PC-9 (cell line): Measurements from ENCODE around the gene ITFG1. TPM values are rescaled to one million over a fixed set of nuclear protein-coding genes. Genes with fewer than 3 reads are reported as not detected.

Source experiments
- BruUV-seq: library from RNA; stranded (reverse); fragments of 400-500 nt; replicated peaks from 2 replicates; lab custom pipeline; 2021; lab: Mats Ljungman, UMichigan
- CTCF ChIA-PET: fragments of 300-600 bp; sonication (Branson Sonifier 250); formaldehyde crosslinking; loops from one replicate; lab custom pipeline; 2022; ENCODE audit warnings: antibody characterized with exemption; lab: Charles Lee
- POLR2A ChIA-PET: fragments of 300-600 bp; sonication (Branson Sonifier 250); formaldehyde crosslinking; loops from one replicate; lab custom pipeline; 2022; ENCODE audit warnings: antibody characterized with exemption; ENCODE audit not compliant: unreplicated experiment; lab: Charles Lee
- DNase-seq, 2 experiments: peaks; one replicate each; pipeline versions ENCODE4 v3.0.0 to v3.0.0-alpha.2; 2015 to 2022; ENCODE audit warnings: mixed read lengths in 1 of 2
- H2AFZ ChIP-seq: fragments of 200-600 bp; sonication (generic); 2 replicates; pipeline ENCODE4 v1.8.1; 2017; ENCODE audit warnings: antibody characterized with exemption
- H3F3A ChIP-seq: fragments of 200-600 bp; sonication (generic); 2 replicates; pipeline ENCODE4 v1.8.1; 2017; ENCODE audit warnings: antibody characterized with exemption, mild to moderate bottlenecking, low read depth; ENCODE audit not compliant: insufficient read depth
- H3K27ac ChIP-seq: fragments of 200-600 bp; sonication (generic); 2 replicates; pipeline ENCODE4 v1.6.1; 2016; ENCODE audit warnings: mixed run types
- H3K27me3 ChIP-seq: fragments of 200-600 bp; sonication (generic); 2 replicates; pipeline ENCODE4 v1.6.1; 2016; ENCODE audit warnings: low read depth, mixed run types; ENCODE audit not compliant: insufficient read depth
- H3K36me3 ChIP-seq: fragments of 200-600 bp; sonication (generic); 2 replicates; pipeline ENCODE4 v1.6.1; 2016; ENCODE audit warnings: low read depth, mixed run types
- H3K4me1 ChIP-seq: fragments of 200-600 bp; sonication (generic); replicated peaks from 2 replicates; pipeline ENCODE4 v1.6.1; 2016; ENCODE audit warnings: mixed run types; ENCODE audit not compliant: insufficient read depth
- H3K4me2 ChIP-seq: fragments of 200-600 bp; sonication (generic); 2 replicates; pipeline ENCODE4 v1.6.1; 2017; ENCODE audit warnings: mixed run types
- H3K4me3 ChIP-seq: fragments of 200-600 bp; sonication (generic); 2 replicates; pipeline ENCODE4 v1.6.1; 2016; ENCODE audit warnings: mixed run types
- H3K79me2 ChIP-seq: fragments of 200-600 bp; sonication (generic); 2 replicates; pipeline ENCODE4 v1.6.1; 2017; ENCODE audit warnings: low read depth, mixed run types
- H3K9me2 ChIP-seq: fragments of 200-600 bp; sonication (generic); 2 replicates; pipeline ENCODE4 v1.8.1; 2017; ENCODE audit warnings: mild to moderate bottlenecking; ENCODE audit not compliant: insufficient read depth
- H3K9me3 ChIP-seq: fragments of 200-600 bp; sonication (generic); 2 replicates; pipeline ENCODE4 v1.8.1; 2016; ENCODE audit warnings: low read depth; ENCODE audit not compliant: insufficient read depth
- H4K20me1 ChIP-seq: fragments of 200-600 bp; sonication (generic); 2 replicates; pipeline ENCODE4 v1.8.1; 2017; ENCODE audit not compliant: insufficient read depth
- CTCF ChIP-seq: fragments of 200-600 bp; sonication (generic); conservative IDR thresholded peaks from 2 replicates; pipeline ENCODE4 v1.6.1; 2017; ENCODE audit warnings: mixed run types, antibody characterized with exemption, mild to moderate bottlenecking, moderate library complexity
- EZH2 ChIP-seq: fragments of 200-600 bp; sonication (generic); IDR thresholded peaks from 2 replicates; pipeline ENCODE4 v1.8.0; 2017; ENCODE audit warnings: antibody characterized with exemption, low read depth
- intact Hi-C: fragments of 100-400 bp; cut with micrococcal nuclease; formaldehyde crosslinking; loops from one replicate; pipeline ENCODE4 v1.10.0; 2022; ENCODE audit not compliant: unreplicated experiment
- total RNA-seq: library from RNA; stranded (reverse); gene quantifications from 2 replicates; pipeline ENCODE4 v1.2.3, GENCODE V29; 2021

ITFG1 gene
- total RNA-seq, 1 experiment from 2014 or later = 33.0 TPM

DNA sequence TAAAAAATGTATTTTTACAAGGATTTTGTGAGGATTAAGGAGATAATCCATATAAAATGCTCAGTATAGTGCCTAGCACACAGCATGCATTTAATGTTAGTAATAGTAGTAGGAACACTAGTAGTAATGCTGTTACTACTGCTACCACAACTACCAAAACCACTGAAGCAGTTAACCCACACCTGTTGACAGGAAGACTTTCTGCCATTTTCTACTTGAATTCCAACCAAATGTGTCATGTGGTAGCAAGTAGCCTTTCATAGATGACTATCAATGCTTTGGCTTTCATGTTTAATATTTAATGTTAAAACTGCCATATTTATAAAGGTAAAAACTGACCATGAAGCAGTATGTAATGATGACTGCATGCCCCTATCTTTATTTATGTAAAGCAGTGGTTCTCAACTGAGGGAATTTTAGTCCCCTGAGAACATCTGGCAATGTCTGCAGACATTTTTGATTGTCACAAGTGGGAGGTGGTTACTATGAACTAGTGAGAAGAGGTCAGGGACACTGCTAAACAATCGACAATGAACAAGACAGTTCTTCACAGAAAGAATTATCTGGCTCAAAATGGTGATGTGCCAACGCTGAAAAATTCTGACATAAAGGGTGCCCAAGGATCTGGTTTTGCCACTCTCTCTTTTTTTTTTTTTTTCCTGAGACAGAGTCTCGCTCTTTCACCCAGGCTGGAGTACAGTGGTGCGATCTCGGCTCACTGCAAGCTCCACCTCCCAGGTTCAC lies 89.4 kb downstream of the ITFG1 start:
- DNase-seq = no peak
- Histone ChIP-seq H3K79me2 (no peaks in the 10 kb centered on the region), H3K36me3 (no peaks in the 10 kb centered on the region; the same call in 1 of the 2 replicates), H3K4me1 (no peaks in the 10 kb centered on the region), H4K20me1 (no peaks in the 10 kb centered on the region), H3K27ac (no peak overlapping the region), H3K4me3 (no peak overlapping the region), H3K9me3 (no peaks in the 10 kb centered on the region), H2AFZ (no peak overlapping the region), H3K4me2 (no peak overlapping the region), H3K9me2 (no peaks in the 10 kb centered on the region), H3K27me3 (no peaks in the 10 kb centered on the region), H3F3A (no peaks in the 10 kb centered on the region)
- ChIA-PET POLR2A (no interaction called here), CTCF (no interaction called here)
- BruUV-seq = no TSS peak
- no peak for TF ChIP-seq EZH2
- no peak for TF ChIP-seq CTCF
- intact Hi-C loops = no loop called here

GRCh38 chr16:47370536-47370935 lies 90.3 kb downstream of the ITFG1 start:
- no peak overlapping the region for H3K4me2 ChIP-seq
- no TSS peak for BruUV-seq

DNA sequence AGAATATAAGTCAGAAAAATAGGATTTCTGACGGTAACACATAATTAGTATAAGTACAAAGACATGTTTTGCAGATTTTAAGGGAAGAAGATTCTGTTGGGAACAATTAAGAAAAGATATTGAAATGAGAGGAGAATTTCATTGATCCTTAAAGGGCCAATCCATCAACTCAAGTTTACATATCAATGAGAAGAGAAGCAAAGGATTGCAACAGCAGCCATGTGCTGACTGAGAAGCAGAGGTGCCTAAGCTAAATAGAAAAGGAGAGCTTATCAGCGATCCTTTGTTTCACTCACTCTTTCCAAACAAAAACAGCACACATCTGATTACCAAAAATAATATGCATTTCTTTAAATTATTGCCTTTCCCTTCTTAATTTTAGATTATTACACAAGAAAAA lies 94.6 kb downstream of the ITFG1 start:
- intact Hi-C loops = no loop called here
- no peak overlapping the region for H3K4me3 ChIP-seq
- H3K36me3 ChIP-seq = no peaks in the 10 kb centered on the region
- no TSS peak for BruUV-seq
- no peaks in the 10 kb centered on the region for H3K9me2 ChIP-seq
- H3K4me2 ChIP-seq = no peak overlapping the region
- H3K9me3 ChIP-seq = no peaks in the 10 kb centered on the region
- no peak for DNase-seq
- TF ChIP-seq CTCF = no peak
- no peak for TF ChIP-seq EZH2
- CTCF ChIA-PET = interaction anchor here (0.6 kb wide), 1 partner anchor 13 kb away, joined by 3 read pairs; no protein-coding TSS in a partner anchor
- H3K27me3 ChIP-seq = no peaks in the 10 kb centered on the region
- no peaks in the 10 kb centered on the region for H3K4me1 ChIP-seq
- no peaks in the 10 kb centered on the region for H3F3A ChIP-seq
- no peaks in the 10 kb centered on the region for H4K20me1 ChIP-seq
- no peak overlapping the region for H3K27ac ChIP-seq
- POLR2A ChIA-PET = no interaction called here
- H2AFZ ChIP-seq = no peak overlapping the region
- no peaks in the 10 kb centered on the region for H3K79me2 ChIP-seq

More at GRCh38 chr16:47370536-47370935, 90.3 kb downstream of the ITFG1 start:
- no peak overlapping the region for H3K27ac ChIP-seq
- DNase-seq = no peak
- TF ChIP-seq CTCF (no peak), EZH2 (no peak)
- H3K36me3 ChIP-seq = no peaks in the 10 kb centered on the region; the same call in 1 of the 2 replicates
- H3K9me2 ChIP-seq = no peaks in the 10 kb centered on the region
- intact Hi-C loops = no loop called here
- H2AFZ ChIP-seq = no peak overlapping the region
- no peaks in the 10 kb centered on the region for H4K20me1 ChIP-seq
- H3K4me1 ChIP-seq = no peaks in the 10 kb centered on the region
- ChIA-PET CTCF (no interaction called here), POLR2A (no interaction called here)
- no peaks in the 10 kb centered on the region for H3F3A ChIP-seq
- no peak overlapping the region for H3K4me3 ChIP-seq
- H3K9me3 ChIP-seq = no peaks in the 10 kb centered on the region
- H3K79me2 ChIP-seq = no peaks in the 10 kb centered on the region
- no peaks in the 10 kb centered on the region for H3K27me3 ChIP-seq
